Measurements from ENCODE around the gene FLNB.

DNA sequence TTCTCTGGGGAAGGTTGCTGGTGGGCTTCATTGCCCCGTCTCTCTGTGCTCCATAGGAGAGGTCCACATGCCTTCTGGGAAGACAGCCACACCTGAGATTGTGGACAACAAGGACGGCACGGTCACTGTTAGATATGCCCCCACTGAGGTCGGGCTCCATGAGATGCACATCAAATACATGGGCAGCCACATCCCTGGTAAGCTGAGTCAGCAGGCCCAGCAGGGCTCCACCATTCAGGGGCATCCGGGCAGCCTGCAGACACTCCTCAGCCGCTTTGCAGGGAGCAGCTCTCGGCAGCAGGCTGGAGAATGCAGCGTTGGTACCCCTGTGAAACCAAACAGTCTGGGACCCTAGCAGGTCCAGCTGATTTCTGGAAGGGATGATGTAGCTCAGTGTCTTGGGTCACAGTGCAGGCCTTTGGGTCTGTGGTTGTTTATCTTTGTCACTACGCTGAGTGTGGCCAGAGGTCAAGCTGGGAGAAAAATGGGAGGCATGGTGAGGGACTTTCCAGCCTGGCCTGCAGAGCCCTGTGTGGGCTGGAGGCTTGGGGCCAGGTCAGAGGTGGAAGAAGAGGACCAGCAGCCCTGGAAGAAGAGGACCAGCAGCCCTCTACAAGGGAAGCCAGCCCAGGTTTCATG lies 135.3 kb downstream of the FLNB start:
- TF ChIP-seq USF1 (IDR thresholded peaks at IDR 0.05) (no peak), FOXM1 (IDR thresholded peaks at IDR 0.05; ENCODE audit: borderline replicate concordance, low read depth) (no peak), RAD21 (IDR thresholded peaks at IDR 0.05; ENCODE audit: low read depth) (no peak), TAF1 (IDR thresholded peaks at IDR 0.05; ENCODE audit: low read depth) (no peak), REST (IDR thresholded peaks at IDR 0.05; ENCODE audit: low read depth) (no peak), CREB1 (IDR thresholded peaks at IDR 0.05; ENCODE audit: low read depth) (no peak)

Measured in Ishikawa (cell line).